GM12891 (cell line): Measurements from ENCODE around the gene CLUH.

Source experiments
- DNase-seq: peaks from one replicate; pipeline ENCODE4 v3.0.0; 2011; ENCODE audit warnings: low spot score; ENCODE audit not compliant: insufficient read length
- FAIRE-seq: peaks from 2 replicates; lab custom pipeline; 2011; peaks lifted over from hg19 to GRCh38; lab: Jason Lieb, UNC
- PAX5 ChIP-seq: IDR thresholded peaks from 2 replicates; pipeline ENCODE4 v1.6.1; 2011; ENCODE audit warnings: low read length, moderate library complexity, mild to moderate bottlenecking; ENCODE audit not compliant: insufficient read depth, severe bottlenecking
- POLR2A ChIP-seq: IDR thresholded peaks from 2 replicates; pipeline ENCODE4 v1.6.1; 2011; ENCODE audit warnings: low read depth, low read length, control low read depth
- POLR2AphosphoS5 ChIP-seq: IDR thresholded peaks from 2 replicates; pipeline ENCODE4 v1.6.1; 2011; ENCODE audit warnings: low read depth, low read length, control low read depth
- POU2F2 ChIP-seq: IDR thresholded peaks from 2 replicates; pipeline ENCODE4 v1.6.1; 2011; ENCODE audit warnings: low read depth, mild to moderate bottlenecking, control low read depth, low read length, moderate library complexity
- SPI1 ChIP-seq: IDR thresholded peaks from 2 replicates; pipeline ENCODE4 v1.6.1; 2011; ENCODE audit warnings: low read depth, low read length, control low read depth
- TAF1 ChIP-seq: IDR thresholded peaks from 2 replicates; pipeline ENCODE4 v1.6.1; 2011; ENCODE audit warnings: low read depth, low read length, control low read depth

The CLUH gene

DNA sequence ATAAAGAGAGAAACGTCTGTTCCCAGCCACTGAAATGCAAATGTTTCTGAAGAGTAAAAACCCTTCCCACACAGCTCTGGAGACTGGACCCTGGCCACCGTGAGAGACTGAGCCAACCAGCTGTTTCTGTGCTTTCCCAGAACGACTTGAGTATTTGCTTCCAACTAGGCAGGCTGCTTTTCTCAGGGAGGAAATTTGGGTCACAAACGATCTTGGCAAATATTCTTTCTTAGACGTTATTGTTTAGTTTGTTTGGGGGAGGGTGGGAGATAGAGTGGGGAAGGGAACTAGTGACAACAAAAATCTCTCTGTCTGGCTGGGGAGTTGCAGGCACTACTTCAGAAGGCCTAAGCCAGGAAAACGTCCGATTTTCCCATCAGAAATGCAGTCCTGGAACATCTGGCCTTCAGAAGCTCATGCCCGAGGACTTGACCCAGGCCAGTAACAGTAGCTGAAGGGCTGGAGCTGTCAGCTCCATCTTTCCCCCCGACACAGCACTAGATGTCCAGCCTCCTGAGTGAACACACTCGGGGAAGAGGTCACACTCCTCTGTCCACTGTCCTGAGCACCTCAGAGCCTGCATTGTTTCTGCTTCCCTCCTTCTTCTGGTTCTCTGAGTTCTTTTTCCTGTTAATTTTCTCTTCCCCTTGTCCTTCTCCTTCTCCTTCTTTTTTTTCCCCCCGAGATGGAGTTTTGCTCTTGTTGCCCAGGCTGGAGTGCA is 33.9 kb upstream of the CLUH start:
- no peak for DNase-seq
- TF ChIP-seq PAX5 (no peak), POLR2A (no peak), POLR2AphosphoS5 (no peak), POU2F2 (no peak), SPI1 (no peak), TAF1 (no peak)
- FAIRE-seq, result no peak

DNA sequence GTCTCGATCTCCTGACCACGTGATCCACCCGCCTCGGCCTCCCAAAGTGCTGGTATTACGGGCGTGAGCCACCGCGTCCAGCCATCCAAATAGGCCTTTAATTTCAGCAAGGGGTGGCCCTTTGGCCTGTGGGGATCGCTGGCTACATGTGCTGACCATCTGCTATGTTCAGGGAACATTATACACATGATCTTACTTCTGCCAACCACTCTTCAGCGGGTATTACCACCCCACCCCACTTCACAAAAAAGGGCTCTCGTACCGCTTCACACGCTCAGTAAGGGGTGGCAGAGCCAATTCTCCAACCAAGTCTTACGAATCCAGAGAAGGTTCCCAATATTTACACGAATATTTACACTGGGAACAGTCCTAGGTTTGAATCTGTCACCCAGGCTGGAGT is 26.1 kb upstream of the CLUH start:
- FAIRE-seq, result no peak
- no peak for TF ChIP-seq PAX5
- no peak for TF ChIP-seq POLR2AphosphoS5
- TF ChIP-seq TAF1, result no peak
- no peak for TF ChIP-seq POU2F2
- TF ChIP-seq POLR2A, result no peak
- no peak for TF ChIP-seq SPI1

DNA sequence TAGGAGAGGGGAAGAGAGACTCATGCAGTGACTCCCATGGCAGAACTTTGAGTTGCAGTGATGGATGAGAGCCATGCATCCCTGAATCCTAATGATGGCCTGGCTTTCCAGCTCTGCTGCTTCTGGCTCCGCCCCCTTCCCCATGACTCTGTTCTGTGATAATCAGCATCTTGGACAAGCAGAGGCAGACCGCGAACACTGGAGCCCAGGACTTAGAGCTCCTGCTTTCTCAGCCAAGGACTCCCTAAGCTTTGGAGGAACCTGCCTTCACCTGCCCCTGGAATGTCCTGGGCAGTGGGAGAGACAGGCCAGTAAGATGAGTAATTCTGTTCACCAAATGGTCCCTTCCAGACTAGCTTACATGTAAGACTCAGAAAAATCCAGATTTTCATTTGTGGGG is 25.4 kb upstream of the CLUH start:
- TF ChIP-seq POLR2A, result no peak
- TF ChIP-seq PAX5, result no peak
- no peak for TF ChIP-seq POLR2AphosphoS5
- TF ChIP-seq POU2F2, result no peak
- TF ChIP-seq SPI1, result no peak
- no peak for TF ChIP-seq TAF1
- DNase-seq, result no peak
- no peak for FAIRE-seq

More for the DNA sequence above, 26.1 kb upstream of the CLUH start:
- no peak for DNase-seq

DNA sequence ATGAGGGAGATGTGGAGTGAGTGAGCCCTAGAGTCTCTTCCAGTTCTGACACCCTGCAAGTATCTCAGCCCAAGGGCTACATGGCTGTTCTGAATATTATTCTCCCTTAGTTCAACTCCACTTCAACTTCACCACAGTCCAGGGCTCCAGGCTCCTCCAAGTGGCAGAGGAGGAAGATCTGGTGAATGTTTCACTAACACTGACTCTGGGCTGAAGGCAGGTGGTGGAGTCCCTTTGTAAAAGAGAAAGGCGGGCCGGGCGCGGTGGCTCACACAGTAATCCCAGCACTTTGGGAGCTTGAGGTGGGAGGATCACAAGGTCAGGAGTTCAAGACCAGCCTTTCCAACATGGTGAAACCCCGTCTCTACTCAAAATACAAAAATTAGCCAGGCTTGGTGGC is 24.3 kb upstream of the CLUH start:
- DNase-seq, result no peak
- FAIRE-seq, result no peak
- TF ChIP-seq POLR2AphosphoS5 (no peak), POLR2A (no peak), POU2F2 (no peak), PAX5 (no peak), TAF1 (no peak), SPI1 (no peak)

DNA sequence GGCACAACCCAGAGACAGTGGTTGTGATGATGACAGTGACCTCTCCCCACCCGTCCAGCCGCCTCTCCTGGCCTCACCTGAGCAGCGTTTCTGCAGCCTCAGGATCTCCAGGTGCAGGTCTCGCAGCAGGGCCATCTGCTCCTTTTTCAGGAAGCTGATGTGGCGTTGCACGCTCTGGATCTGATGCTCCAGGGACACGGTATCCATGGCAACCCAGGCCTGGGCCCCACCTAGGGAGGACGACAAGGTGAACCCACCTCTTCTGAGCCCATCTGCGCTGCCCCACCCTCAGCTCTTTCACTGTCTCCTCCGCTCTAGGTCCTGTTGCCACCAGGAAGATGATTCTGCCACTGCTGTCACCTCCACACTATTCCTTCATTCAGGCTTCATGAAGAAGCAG is 23.4 kb upstream of the CLUH start:
- TF ChIP-seq PAX5, result no peak
- no peak for TF ChIP-seq SPI1
- TF ChIP-seq TAF1, result no peak
- no peak for TF ChIP-seq POLR2A
- TF ChIP-seq POLR2AphosphoS5, result no peak
- TF ChIP-seq POU2F2, result no peak
- FAIRE-seq, result no peak
- DNase-seq, result no peak

DNA sequence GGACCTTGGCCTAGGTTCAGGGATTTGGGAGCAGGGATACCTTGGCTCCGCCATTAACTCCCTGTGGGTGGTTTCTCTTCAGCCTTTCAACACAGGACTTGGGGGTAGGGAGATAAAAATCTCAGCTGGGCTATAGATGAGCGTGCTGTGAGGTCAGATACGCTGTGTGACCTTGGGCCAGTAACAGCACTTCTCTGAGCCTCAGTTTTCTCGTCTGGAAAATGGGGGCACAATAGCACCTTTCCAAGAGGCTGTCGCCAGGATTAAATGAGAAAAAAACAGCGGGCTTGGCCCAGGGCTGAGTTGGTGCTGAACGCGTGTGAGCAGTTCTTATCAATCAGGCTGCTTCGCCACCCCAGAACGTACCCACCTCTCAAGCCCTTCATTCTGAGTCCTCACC is 20.2 kb upstream of the CLUH start:
- TF ChIP-seq POLR2A (no peak), TAF1 (no peak), POLR2AphosphoS5 (no peak), PAX5 (no peak), POU2F2 (no peak), SPI1 (no peak)
- FAIRE-seq, result no peak
- DNase-seq, result no peak

DNA sequence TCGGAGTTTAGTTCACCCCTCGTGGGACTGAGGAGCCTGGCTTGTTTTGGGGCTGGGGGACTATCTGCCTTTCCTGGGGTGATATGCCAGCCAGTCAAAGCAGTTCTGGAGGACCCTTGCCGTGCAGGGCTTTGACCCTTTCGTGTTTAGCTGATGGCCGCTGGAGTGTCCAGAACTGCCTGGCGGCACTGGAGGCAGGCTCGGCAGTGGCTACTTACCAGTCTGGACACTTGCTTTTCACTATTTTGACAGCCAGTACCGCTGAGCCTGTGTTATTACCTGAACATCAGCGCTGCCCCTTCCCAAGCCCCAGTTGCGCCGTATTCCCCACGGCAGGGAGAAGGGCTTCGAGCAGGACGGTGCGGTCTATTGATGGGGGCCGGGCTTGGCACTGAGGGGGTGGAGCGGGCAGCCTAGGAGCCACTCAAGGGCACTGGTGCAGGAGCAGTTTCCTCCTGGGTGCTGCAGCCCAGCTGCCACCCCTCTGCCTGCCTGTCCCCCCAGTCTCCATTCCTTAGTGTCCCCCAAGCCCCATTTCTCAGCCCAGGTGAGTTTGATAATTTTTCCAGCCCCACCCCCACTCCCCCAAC is 19.3 kb upstream of the CLUH start:
- no peak for TF ChIP-seq PAX5

DNA sequence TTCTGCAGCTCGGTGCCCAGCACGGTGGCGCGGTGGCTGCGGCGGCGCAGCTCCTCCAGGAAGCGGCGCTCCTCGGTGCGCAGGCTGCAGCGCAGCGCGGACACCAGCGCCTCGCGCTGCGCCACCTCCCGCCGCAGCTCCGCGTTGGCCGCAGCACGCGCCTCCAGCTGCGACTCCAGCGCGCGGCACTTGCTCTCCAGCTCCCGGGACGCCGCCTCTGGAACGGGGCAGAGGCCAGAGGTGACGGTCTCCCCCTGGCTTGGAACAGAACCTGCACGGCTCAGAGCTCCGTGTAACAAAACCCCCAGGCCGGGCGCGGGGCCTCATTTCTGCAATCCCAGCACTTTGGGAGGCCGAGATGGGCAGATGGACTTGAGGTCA is 13.2 kb upstream of the CLUH start:
- TF ChIP-seq POLR2A (no peak), POLR2AphosphoS5 (no peak), POU2F2 (no peak), PAX5 (no peak)

More for the DNA sequence above, 19.3 kb upstream of the CLUH start:
- no peak for DNase-seq
- no peak for FAIRE-seq

DNA sequence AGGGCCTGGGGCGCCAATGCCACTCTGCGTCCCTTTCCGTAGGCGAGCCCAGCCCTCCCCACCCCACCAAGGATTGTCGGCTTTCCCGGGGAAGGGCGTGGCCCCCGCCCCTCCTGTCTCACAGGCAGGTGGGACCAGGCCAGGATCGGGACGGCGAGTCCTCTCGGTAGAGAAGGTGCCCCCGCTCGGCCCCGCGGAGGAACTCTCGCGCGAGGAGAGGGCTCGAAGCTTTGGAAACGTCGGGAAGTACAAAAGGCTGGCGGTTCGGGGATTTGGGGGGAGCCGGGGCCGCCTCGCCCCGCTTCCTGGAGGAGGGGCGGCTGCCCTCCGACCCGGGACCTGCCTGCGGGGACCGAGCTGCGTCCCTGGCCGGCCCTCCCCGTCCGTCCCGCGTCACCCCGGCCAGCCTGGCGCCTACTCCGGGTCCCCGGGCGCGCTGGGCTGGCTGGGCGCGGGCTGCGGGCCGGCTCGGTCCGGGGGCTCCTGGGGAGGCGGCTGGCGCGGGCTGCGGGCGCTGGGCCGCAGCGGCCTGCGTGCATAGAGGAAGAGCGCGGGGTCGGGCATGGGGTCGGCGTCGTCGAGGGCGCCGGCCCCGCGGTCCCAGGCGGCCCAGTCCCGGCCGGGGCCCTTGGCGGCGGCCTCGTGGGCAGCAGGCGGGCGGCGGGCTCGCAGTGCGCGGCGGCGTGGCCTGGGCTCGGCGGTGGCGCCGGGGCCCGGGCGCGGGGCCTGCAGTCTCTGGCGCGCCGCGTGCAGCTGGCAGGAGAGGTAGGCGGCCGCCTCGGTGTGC is 12.6 kb upstream of the CLUH start:
- DNase-seq, result no peak
- no peak for FAIRE-seq
- TF ChIP-seq POU2F2 (no peak), SPI1 (no peak), POLR2A (no peak), TAF1 (no peak), PAX5 (no peak), POLR2AphosphoS5 (no peak)

More for the DNA sequence above, 13.2 kb upstream of the CLUH start:
- FAIRE-seq (peak; percentile 93), DNase-seq (peak; percentile 69)

DNA sequence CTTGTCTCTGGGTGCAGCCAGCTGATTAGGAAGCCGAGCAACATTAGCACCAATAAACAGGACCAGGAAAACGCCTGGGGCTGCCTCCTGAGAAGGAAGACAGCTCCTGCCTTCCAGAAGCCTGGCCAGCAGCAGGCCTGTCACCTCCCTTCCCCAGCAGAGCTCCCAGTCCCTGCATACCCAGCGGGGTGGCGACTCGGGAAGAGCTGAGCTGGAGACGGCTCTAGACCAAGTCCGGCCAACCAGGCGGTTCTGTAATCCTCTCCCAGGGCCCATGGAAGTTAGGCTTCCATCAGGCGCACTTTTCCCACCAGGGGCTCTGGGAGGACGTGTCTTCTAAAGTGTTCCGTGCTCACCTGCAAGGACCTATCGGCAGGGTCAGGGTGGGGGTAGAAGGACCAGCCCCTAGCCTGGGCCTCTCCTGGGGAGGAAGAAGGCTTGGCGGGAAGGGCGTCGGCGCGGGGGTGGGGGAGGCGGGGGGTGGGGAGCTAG is 12.0 kb upstream of the CLUH start:
- no peak for TF ChIP-seq SPI1
- TF ChIP-seq PAX5, result no peak
- TF ChIP-seq POU2F2, result no peak
- TF ChIP-seq TAF1, result no peak
- no peak for TF ChIP-seq POLR2AphosphoS5
- no peak for TF ChIP-seq POLR2A
- FAIRE-seq (no peak), DNase-seq (no peak)
